SHP77 treated with DMSO at 0.1 percent for 48 hours (cell line): ENCODE results near the gene SNX5.

ENCODE experiments used
- DNase-seq: peaks from one replicate; lab custom pipeline; 2025; lab: John Stamatoyannopoulos, UW

Gene SNX5

GRCh38 chr20:17916433-17916891 is 52.1 kb downstream of the SNX5 start:
- DNase-seq, result no peak

GRCh38 chr20:17914957-17915356 is 53.6 kb downstream of the SNX5 start:
- no peak for DNase-seq

- DNase-seq, result no peak
These were observed 55.7 kb downstream of the SNX5 start for GRCh38 chr20:17912916-17913315.

GRCh38 chr20:17911927-17912326 is 56.7 kb downstream of the SNX5 start:
- no peak for DNase-seq

GRCh38 chr20:17910828-17911294 is 57.7 kb downstream of the SNX5 start:
- DNase-seq, result no peak

GRCh38 chr20:17909869-17910321 is 58.7 kb downstream of the SNX5 start:
- no peak for DNase-seq

- DNase-seq, result no peak
These were observed 63.0 kb downstream of the SNX5 start for GRCh38 chr20:17905544-17905943.

GRCh38 chr20:17904027-17904426 is 64.6 kb downstream of the SNX5 start:
- no peak for DNase-seq

GRCh38 chr20:17902531-17903083 is 66.0 kb downstream of the SNX5 start:
- no peak for DNase-seq

GRCh38 chr20:17901971-17902370 is 66.6 kb downstream of the SNX5 start:
- no peak for DNase-seq

- peak; percentile 70 for DNase-seq
These were observed 70.0 kb downstream of the SNX5 start for GRCh38 chr20:17898548-17898994.

GRCh38 chr20:17897566-17898307 is 70.9 kb downstream of the SNX5 start:
- DNase-seq, result no peak

- no peak for DNase-seq
These were observed 71.7 kb downstream of the SNX5 start for GRCh38 chr20:17896771-17897369.

- DNase-seq, result no peak
These were observed 72.3 kb downstream of the SNX5 start for GRCh38 chr20:17896193-17896723.

- no peak for DNase-seq
These were observed 72.9 kb downstream of the SNX5 start for GRCh38 chr20:17895641-17896171.

GRCh38 chr20:17893445-17893844 is 75.1 kb downstream of the SNX5 start:
- DNase-seq, result no peak

GRCh38 chr20:17892189-17892938 is 76.2 kb downstream of the SNX5 start:
- no peak for DNase-seq
